Esophagus squamous epithelium (tissue), 4 donors: ENCODE results near the gene PLXNB2.

ENCODE experiments used
- CTCF ChIP-seq, 6 experiments: fragments of 450-650 bp in 4 of 6; fragments of 200-600 bp in 2 of 6; sonication (generic) in 2 of 6; IDR thresholded peaks; one replicate each; pipeline ENCODE4 v1.5.1; 2016 to 2019; ENCODE audit warnings: antibody characterized with exemption in 6 of 6, mild to moderate bottlenecking in 4 of 6, moderate library complexity in 4 of 6
- POLR2A ChIP-seq, 4 donors: fragments of 450-650 bp; IDR thresholded peaks; one replicate each; pipeline ENCODE4 v1.6.1; 2017; ENCODE audit warnings: antibody characterized with exemption in 4 of 4, mild to moderate bottlenecking in 4 of 4, moderate library complexity in 3 of 4

- no peak for TF ChIP-seq CTCF (IDR thresholded peaks at IDR 0.05)
- no peak for TF ChIP-seq POLR2A (IDR thresholded peaks at IDR 0.05)
Measured at GRCh38 chr22:50226875-50227165, 80.6 kb downstream of the PLXNB2 start.
